ENCODE results near the gene RNF10.

DNA sequence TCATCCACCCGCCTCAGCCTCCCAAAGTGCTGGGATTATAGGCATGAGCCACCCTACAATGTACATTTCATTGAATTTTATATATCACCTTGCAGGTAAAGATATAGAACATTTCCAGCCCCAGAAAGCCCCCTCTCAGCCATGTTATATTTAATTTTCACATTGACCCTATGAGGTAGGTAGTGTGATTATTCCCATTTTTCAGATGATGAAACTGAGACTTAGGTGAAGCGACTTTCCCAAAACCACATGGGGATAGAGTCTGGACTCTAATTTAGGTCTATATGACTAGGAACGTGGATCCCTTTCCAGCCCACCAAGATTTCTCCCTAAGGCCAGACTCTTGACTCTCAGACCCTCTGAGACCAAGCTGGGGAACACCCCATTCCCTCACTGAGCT is 62.7 kb downstream of the RNF10 start:
- TF ChIP-seq, protein P1, sequence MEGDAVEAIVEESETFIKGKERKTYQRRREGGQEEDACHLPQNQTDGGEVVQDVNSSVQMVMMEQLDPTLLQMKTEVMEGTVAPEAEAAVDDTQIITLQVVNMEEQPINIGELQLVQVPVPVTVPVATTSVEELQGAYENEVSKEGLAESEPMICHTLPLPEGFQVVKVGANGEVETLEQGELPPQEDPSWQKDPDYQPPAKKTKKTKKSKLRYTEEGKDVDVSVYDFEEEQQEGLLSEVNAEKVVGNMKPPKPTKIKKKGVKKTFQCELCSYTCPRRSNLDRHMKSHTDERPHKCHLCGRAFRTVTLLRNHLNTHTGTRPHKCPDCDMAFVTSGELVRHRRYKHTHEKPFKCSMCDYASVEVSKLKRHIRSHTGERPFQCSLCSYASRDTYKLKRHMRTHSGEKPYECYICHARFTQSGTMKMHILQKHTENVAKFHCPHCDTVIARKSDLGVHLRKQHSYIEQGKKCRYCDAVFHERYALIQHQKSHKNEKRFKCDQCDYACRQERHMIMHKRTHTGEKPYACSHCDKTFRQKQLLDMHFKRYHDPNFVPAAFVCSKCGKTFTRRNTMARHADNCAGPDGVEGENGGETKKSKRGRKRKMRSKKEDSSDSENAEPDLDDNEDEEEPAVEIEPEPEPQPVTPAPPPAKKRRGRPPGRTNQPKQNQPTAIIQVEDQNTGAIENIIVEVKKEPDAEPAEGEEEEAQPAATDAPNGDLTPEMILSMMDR (conservative IDR thresholded peaks at IDR 0.05; ENCODE audit: low read depth, low read length) = no peak
- TF ChIP-seq EZH2 (IDR thresholded peaks at IDR 0.05; ENCODE audit: low read length, unreplicated experiment) = no peak
